Kidney capillary endothelial cell (primary cell): ENCODE measurements around the gene SEMA4B.
"Not testable (repeated sequence)": the region's sequence is repeated elsewhere in the genome, so short reads cannot be mapped to it uniquely, and the experiment has no call there.

Source experiments
- DNase-seq: peaks from one replicate; pipeline ENCODE4 v3.0.0-alpha.2; 2018; ENCODE audit warnings: low spot score

Gene SEMA4B

DNA sequence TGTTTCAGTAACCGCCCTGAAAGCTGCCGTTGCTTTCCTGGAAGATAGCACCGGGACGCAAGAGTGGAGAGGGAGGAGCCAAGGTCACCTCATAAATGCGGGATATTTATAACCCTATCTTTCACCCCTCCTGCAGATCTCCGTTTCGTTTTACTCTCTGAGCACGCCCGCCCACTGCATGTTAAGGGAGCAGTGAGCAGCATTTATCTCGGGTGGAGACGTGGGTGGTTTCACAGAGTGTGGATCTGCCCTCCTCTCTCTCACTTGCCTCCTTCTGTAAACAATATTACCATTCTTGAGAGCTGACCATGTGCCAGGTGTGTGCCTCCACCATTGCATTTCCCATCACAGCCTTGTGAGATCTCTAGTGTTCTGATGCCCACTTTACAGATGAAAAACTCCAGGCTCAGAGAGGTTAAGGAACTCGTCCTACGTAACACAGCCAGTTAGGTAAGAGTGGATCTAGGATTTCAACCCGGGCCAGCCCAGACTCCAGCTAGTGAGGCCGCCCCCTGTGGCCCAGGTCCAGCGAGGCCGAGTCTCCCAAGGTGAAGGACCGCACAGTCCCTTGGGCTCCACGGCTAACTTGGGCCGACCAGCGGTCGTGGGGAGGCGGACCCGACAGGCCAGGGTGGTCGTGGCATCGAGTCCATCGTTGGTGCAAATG lies 16.9 kb upstream of the SEMA4B start:
- DNase-seq, result no peak

DNA sequence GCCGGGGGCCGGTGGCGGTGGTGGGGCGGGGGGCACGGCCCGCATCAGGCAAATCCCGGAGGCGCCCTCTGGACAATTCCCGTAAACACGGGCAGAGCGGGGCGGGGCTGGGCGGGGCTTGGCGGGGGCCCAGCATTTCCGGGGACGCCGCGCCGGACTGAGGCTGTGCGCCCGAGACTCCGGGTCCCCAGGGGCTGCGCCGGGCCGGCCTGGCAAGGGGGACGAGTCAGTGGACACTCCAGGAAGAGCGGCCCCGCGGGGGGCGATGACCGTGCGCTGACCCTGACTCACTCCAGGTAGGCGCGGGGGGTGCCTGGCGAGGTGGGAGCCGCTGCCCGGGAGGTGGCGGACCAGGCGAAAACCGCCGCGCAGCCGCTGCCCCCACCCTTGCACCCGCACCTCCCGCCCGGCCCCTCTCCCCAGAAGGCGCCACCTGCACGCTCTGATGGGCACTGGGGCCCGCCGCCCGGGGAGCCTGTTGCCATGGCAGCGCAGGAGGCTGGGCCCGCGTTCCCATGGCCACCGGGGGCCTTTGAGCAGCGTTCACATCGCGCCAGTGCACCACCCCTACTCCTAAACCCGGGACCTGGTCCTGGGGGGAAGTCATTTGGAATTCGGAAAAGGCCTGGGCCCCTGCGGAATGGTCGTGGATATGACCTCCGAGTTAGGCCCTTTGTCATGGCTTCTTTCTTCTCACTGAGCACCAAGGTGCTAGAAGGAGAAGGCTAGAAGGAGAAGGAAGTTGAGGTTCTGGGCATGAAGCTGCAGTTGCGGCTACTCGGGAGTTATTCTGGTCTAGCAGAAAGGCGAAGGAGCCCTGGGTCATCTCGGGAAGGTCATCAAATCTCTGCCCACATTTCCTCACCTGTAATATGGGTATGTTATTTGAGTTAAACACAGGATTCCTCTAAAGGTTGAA lies 16.1 kb upstream of the SEMA4B start:
- DNase-seq, result no peak

DNA sequence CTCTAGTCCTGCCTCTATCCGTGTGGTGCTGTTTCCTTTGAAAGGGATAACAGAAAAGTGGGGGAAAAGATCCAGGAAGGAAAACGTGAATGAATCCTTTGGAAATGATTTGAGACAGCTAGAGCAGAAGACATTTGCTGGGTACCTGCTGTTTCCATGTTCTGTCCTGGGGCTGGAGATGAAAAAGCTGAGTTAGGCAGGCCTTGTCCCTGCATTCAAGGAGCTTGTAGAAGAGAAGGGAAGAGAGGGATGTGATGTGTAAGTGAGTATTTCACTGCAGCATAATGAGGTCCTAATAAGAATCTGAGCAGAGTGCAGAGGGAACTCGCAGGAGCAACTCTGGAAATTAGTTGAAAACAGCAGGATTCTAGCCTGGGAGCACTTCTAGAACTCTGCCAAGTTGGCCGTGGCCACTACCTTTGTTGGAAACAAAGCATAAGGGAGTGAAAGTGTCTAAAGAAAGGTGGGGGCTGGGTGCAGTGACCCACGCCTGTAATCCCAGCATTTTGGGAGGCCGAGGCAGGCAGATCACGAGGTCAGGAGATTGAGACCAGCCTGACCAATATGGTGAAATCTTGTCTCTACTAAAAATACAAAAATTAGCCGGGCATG lies 13.8 kb upstream of the SEMA4B start:
- no peak for DNase-seq

DNA sequence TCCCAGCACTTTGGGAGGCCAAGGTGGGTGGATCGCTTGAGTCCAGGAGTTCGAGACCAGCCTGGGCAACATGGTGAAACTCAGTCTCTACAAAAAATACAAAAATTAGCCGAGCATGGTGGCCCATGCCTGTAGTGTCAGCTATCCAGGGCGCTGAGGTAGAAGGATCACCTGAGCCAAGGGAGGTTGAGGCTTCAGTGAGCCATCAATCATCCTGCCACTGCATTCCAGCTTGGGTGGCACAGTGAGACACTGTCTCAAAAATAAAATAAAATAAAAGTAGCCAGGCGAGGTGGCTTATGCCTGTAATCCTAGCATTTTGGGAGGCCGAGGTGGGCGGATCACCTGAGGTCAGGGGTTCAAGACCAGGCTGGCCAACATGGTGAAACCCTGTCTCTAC lies 13.1 kb upstream of the SEMA4B start:
- not testable (repeated sequence) for DNase-seq

GRCh38 chr15:90188914-90189748 lies 12.0 kb upstream of the SEMA4B start:
- no peak for DNase-seq

DNA sequence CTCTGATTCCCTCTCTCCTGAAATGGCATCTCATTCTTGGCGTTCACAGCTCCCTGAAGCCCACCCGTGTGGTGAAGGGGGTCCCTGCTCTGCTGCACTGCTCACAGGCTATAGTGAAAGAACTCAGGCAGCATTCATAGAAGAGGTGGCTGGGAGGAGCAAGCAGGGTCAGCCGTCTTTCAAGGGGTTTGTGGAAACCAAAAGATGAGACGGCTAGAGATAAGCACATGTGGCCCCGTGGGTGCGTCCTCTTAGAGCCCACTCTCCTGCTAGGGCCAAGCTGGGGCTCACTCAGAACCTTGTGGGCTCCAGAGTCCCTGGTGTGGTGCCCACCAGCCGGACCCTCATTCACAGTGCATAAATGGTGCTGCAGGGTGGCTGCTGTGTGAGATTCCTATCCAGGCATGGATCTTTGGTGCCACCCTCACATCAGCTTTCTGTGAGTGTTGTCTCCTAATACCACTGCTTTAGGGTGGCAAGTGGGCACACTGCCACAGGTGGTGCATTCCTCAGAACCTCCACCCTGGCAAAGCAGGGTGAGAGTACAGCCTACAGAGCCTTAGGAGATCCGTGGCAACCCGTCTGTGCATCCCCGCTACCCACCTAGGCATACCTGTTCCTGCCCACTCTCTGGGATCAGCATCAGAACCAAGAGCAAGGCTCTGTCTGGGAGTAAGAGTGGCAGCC lies 11.2 kb upstream of the SEMA4B start:
- no peak for DNase-seq

DNA sequence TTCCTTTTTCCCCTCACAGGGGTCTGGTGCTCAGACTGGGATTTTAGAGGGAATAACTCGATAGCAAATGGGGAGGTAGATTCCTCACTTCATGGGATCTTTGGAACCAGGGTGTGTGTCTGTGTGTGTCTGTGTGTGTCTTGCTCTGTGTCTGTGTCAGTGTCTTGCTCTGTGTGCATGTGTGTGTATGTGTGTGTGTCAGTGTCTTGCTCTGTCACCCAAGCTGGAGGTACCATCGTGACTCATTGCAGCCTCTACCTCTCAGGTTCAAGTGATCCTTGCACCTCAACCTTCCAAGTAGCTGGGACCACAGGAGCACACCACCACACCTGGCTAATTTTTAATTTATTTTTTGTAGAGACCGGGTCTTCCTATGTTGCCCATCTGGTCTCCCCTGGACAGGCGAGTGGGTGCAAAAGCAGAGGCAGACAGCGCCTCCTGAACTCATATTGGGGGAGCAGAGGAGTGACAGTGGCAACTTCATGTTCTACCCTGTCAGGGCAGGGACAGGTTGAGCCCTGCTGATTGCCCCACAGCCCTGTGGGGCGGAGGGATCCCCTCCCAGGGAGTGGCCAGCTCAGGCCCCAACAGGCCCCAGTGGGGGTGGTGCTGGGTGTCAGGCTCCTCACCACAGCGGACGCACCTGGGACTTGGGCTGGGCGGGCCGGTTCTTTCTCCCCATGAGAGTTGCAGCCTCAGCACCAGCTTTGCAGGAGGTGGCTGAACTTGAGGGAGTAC lies 10.4 kb upstream of the SEMA4B start:
- no peak for DNase-seq

DNA sequence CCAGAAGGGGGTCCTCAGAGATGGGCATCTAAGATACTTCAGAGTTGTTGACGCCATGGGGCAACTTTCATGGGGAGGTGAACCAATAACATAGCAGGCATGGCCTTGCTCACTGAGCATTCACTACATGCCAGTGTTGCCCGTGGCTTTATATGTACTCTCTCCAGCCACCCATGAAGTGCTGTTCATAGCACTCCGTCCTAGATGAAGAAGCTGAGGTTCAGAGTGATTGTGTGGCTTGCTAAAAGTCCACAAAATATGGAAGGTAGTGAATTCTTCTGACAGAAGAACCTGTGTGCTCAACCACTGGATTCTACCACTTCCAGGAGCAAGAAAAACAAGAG lies 9.8 kb upstream of the SEMA4B start:
- DNase-seq, result no peak

DNA sequence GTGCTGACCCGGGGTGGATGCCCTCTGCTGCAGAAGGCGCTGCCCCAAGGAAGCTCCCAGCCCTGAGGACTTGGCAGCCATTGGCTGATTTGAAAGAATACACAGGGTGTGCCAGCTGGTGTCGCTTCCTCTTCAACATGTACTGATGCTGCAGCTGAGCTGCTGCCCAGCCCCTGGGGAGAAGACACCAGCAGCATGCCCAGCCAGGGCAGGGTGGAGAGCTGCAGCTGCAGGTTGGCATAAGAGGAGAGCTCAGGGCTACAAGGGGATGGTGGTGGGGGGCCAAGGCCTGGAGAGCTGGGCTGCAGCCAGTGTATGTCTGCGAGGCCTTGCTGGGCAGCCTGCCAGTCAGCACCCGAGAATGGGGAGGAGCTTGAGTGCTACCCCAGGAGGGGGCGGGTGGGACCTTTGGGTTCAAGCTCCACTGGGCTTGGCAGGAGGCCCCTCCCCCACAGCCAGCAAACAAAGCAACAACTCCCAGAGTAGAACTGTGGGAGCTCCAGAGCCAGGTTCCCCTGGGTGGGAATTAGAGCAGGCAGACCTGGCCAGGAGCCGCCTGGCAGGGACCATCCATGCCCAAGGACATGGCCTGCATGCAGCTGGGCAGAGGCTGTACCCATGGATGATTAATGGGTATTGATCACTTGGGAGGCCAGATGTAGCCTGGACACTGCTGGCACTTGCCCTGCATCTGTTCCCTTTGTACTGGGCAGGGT lies 9.2 kb upstream of the SEMA4B start:
- DNase-seq, result no peak

GRCh38 chr15:90192961-90193786 lies 8.0 kb upstream of the SEMA4B start:
- DNase-seq, result no peak

DNA sequence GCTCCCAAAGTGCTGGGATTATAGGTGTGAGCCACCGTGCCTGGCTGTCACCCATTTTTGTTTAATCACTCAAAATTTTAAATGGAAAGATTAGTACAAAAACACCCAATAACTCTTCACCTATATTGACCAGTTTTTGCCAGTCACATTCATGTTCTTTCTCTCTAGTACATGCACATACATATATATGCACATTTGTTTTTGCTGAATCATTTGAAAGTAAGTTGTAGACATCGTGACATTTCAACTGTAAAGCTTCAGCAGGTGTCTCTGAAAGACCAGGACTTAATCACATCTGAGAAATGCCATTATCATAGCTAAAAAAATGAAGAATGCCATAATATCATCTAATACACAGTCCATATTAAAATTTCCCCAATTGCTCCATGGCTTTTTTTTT lies 6.5 kb upstream of the SEMA4B start:
- no peak for DNase-seq

DNA sequence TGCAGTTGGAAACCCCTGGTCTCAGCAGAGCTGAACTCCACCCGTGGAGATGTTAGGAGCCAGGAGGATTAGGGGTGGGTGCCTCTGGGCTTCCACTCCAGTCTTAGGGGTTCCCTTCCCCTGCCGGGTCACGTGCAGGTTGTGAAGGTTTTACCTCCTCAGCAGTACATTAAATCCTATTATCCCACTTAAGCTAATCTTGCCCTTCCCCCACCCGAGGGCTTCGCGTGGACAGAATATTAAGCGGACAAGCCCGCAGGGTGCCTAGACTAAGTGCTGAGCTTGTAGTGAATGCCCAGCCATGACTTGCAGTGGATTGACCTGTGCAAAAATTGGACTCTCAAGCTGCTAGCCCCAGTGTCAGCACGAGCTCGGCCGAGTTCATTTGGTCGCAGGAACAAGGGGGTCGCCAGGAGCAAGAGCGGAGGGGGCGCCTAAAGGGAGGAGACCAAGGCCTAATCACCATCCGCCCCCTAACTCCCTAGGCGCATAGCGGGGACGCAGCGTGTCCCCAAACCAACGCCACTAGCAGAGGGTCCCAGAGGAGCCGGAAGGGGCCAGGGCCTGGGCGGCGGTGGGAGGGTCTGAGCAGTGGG lies 498 bp upstream of the SEMA4B start:
- DNase-seq, result no peak

- no peak for DNase-seq
Measured at GRCh38 chr15:90201944-90202375, 830 bp downstream of the SEMA4B start.

- no peak for DNase-seq
Measured at GRCh38 chr15:90202929-90203328, 1.8 kb downstream of the SEMA4B start.

GRCh38 chr15:90203473-90203872 lies 2.3 kb downstream of the SEMA4B start:
- DNase-seq, result no peak

- peak; percentile 38 for DNase-seq
Measured at GRCh38 chr15:90203922-90204321, 2.8 kb downstream of the SEMA4B start.

- no peak for DNase-seq
Measured at GRCh38 chr15:90205050-90205848, 4.1 kb downstream of the SEMA4B start.

DNA sequence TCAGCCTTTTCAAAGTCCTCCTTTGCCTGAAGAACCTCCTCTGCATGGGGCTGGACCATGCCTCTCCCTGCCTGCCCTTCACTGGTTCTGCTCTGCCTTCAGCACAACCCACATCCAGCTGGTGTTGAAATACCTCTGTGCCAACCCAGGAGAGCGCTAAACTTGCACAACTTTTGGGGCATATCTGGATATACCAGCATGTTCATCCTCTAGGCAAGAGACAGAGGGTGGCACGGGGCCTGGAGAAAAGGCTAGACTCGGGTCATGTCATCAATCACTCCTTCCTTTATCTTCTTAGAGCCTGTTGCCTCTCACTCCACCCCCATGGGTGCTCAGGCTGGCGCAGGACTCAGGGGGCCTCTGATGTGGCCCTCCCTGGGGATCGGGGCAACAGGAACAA lies 4.8 kb downstream of the SEMA4B start:
- no peak for DNase-seq
